ENCODE data around the gene NEO1. TPM values are rescaled to one million over a fixed set of nuclear protein-coding genes. Genes with fewer than 3 reads are reported as not detected.

The NEO1 gene
- total RNA-seq, 1 experiment from 2014 or later = 41.8 TPM

DNA sequence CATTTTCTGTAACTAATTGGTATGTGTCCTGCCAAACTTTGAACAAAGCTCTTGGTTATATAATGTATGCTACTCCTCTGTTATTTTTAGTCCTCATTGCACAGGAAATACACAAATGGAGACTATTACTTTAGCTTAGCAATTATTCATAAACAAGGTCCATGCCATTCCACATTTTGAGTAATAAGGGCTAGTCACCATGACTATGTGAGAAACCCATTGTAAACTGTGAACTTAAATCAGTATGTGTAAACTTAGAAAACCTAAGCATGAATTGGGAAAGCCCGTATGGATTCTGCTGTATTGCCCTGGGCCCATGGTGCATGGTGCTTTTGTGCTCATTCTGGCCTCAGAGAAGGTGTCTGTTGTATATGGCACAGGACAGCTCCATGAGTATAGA, 216.2 kb downstream of the NEO1 start:
- Histone ChIP-seq H2BK15ac (ENCODE audit: low read depth, low read length) (no peak overlapping the region), H2BK5ac (ENCODE audit: insufficient read length, low read length) (no peak overlapping the region), H2AK5ac (ENCODE audit: insufficient read length, low read length) (no peak overlapping the region), H3K56ac (ENCODE audit: insufficient read length, low read depth, low read length) (no peak overlapping the region), H3K79me1 (ENCODE audit: insufficient read depth, low read depth, low read length, poor library complexity, severe bottlenecking) (no peaks in the 10 kb centered on the region), H3K79me2 (ENCODE audit: insufficient read depth, low read length) (no peaks in the 10 kb centered on the region), H2BK20ac (ENCODE audit: low read depth, low read length, poor library complexity, severe bottlenecking) (no peak overlapping the region), H3K27ac (ENCODE audit: insufficient read length, low read depth, low read length) (no peak overlapping the region), H3K9ac (ENCODE audit: extremely low read depth, insufficient read length, low read length) (no peak overlapping the region), H3K27me3 (ENCODE audit: insufficient read depth, low read length) (no peaks in the 10 kb centered on the region), H3K4me2 (ENCODE audit: insufficient read depth, insufficient read length, low read length) (no peak overlapping the region), H3K4me1 (ENCODE audit: insufficient read depth, low read length) (0 out of 2 replicates have a peak, but pooled peaks cover 2% of the 10 kb centered on the region), H3K23me2 (ENCODE audit: insufficient read length, low read depth, low read length, poor library complexity, severe bottlenecking) (no peaks in the 10 kb centered on the region), H3K4ac (ENCODE audit: low read depth, low read length) (no peak overlapping the region), H2AFZ (ENCODE audit: low read length) (no peak overlapping the region), H4K5ac (ENCODE audit: insufficient read length, low read depth, low read length) (no peak overlapping the region), H2BK12ac (ENCODE audit: insufficient read length, low read depth, low read length) (no peak overlapping the region), H3T11ph (ENCODE audit: low read length) (no peak overlapping the region), H3K14ac (ENCODE audit: insufficient read depth, low read length) (no peak overlapping the region), H3K18ac (ENCODE audit: insufficient read length, low read depth, low read length) (no peak overlapping the region), H4K20me1 (ENCODE audit: control insufficient read depth, insufficient read depth, insufficient read length) (no peaks in the 10 kb centered on the region), H4K91ac (ENCODE audit: insufficient read length, low read depth, low read length) (no peak overlapping the region), H3K23ac (ENCODE audit: insufficient read length, low read depth, low read length) (no peak overlapping the region), H2BK120ac (ENCODE audit: low read depth, low read length, poor library complexity, severe bottlenecking) (no peak overlapping the region), H4K8ac (replicated peaks; ENCODE audit: insufficient read length, low read depth, low read length) (no peak overlapping the region), H3K9me3 (ENCODE audit: control insufficient read depth, low read depth, low read length) (no peaks in the 10 kb centered on the region)
- Mint-ChIP-seq H3K4me3 (no peak overlapping the region), H3K27me3 (ENCODE audit: low read depth) (no peaks in the 10 kb centered on the region), H3K4me1 (peaks cover 7 to 8% of the 10 kb centered on the region in 2 experiments), H3K36me3 (ENCODE audit: insufficient read depth in 1 of 3, low read depth in 3 of 3) (peaks cover 8 to 31% (median 21%) of the 10 kb centered on the region in 3 experiments), H3K27ac (no peak overlapping the region), H3K9me3 (no peaks in the 10 kb centered on the region)
- TF ChIP-seq, protein P1, sequence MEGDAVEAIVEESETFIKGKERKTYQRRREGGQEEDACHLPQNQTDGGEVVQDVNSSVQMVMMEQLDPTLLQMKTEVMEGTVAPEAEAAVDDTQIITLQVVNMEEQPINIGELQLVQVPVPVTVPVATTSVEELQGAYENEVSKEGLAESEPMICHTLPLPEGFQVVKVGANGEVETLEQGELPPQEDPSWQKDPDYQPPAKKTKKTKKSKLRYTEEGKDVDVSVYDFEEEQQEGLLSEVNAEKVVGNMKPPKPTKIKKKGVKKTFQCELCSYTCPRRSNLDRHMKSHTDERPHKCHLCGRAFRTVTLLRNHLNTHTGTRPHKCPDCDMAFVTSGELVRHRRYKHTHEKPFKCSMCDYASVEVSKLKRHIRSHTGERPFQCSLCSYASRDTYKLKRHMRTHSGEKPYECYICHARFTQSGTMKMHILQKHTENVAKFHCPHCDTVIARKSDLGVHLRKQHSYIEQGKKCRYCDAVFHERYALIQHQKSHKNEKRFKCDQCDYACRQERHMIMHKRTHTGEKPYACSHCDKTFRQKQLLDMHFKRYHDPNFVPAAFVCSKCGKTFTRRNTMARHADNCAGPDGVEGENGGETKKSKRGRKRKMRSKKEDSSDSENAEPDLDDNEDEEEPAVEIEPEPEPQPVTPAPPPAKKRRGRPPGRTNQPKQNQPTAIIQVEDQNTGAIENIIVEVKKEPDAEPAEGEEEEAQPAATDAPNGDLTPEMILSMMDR (conservative IDR thresholded peaks at IDR 0.05) = no peak
- DNase-seq = no peak
- no CpG with 5 or more reads among the region's 1 CpG for WGBS (ENCODE audit: extremely low coverage, insufficient read length, low lambda C conversion rate)

Data from H9 (cell line).